Spleen (tissue), 13 donors: ENCODE results near the gene TBC1D8B. TPM values are rescaled to one million over a fixed set of nuclear protein-coding genes. Genes with fewer than 3 reads are reported as not detected.
A peak's percentile ranks its signal among the peaks of the same experiment; 100 is the strongest.
"Not testable (repeated sequence)": the region's sequence is repeated elsewhere in the genome, so short reads cannot be mapped to it uniquely, and the experiment has no call there.

Source experiments
- DNase-seq: peaks from one replicate; pipeline ENCODE4 v3.0.0-alpha.2; 2020
- H3K27ac ChIP-seq, 8 donors: fragments of 200-600 bp; sonication (generic) in 7 of 8; 1 replicate in 4 of 8; 2 replicates in 4 of 8; pipeline versions ENCODE4 v1.5.0 to v1.8.0; 2016 to 2021; ENCODE audit warnings: inconsistent platforms in 4 of 8, mild to moderate bottlenecking in 4 of 8, moderate library complexity in 1 of 8
- H3K27me3 ChIP-seq, 7 donors: fragments of 200-600 bp; sonication (generic) in 6 of 7; replicated peaks in 1 of 7; 1 replicate in 4 of 7; 2 replicates in 3 of 7; pipeline versions ENCODE4 v1.5.0 to v1.8.0; 2016 to 2021; ENCODE audit warnings: inconsistent platforms in 3 of 7, mild to moderate bottlenecking in 1 of 7
- H3K36me3 ChIP-seq, 6 donors: fragments of 200-600 bp; sonication (generic) in 5 of 6; 1 replicate in 4 of 6; 2 replicates in 2 of 6; pipeline versions ENCODE4 v1.5.0 to v1.8.0; 2016 to 2021; ENCODE audit warnings: inconsistent platforms in 2 of 6
- H3K4me1 ChIP-seq, 6 donors: fragments of 200-600 bp; sonication (generic) in 5 of 6; 1 replicate in 3 of 6; 2 replicates in 3 of 6; pipeline versions ENCODE4 v1.5.0 to v1.8.0; 2016 to 2021; ENCODE audit warnings: inconsistent platforms in 3 of 6
- H3K4me3 ChIP-seq, 8 donors: fragments of 200-600 bp; sonication (generic) in 7 of 8; 1 replicate in 4 of 8; 2 replicates in 4 of 8; pipeline versions ENCODE4 v1.5.0 to v1.8.0; 2016 to 2021; ENCODE audit warnings: inconsistent platforms in 4 of 8, mild to moderate bottlenecking in 4 of 8, moderate library complexity in 2 of 8
- H3K9me3 ChIP-seq, 8 donors: fragments of 200-600 bp; sonication (generic) in 7 of 8; 1 replicate in 4 of 8; 2 replicates in 4 of 8; pipeline versions ENCODE4 v1.5.0 to v1.8.0; 2016 to 2021; ENCODE audit warnings: inconsistent platforms in 4 of 8
- POLR2A ChIP-seq, 3 donors: fragments of 450-650 bp; IDR thresholded peaks; one replicate each; pipeline ENCODE4 v1.5.1; 2017; ENCODE audit warnings: antibody characterized with exemption in 3 of 3, mild to moderate bottlenecking in 1 of 3
- POLR2AphosphoS5 ChIP-seq, 3 donors: sonication (generic); formaldehyde crosslinking; IDR thresholded peaks; one replicate each; pipeline ENCODE4 v1.5.1; 2017; ENCODE audit warnings: antibody characterized with exemption in 3 of 3
- WGBS, 5 donors: extraction: QIAGEN DNeasy Blood & Tissue Kit in 3 of 5; methylation state at CpG; one replicate each; pipeline versions ENCODE4 v1.1.5 to v1.1.7; 2013 to 2018; 5-methylcytosine and 5-hydroxymethylcytosine counted together
- intact Hi-C: fragments of 100-400 bp; cut with DNase I; formaldehyde crosslinking; loops from one replicate; pipeline ENCODE4 v1.15.0; 2023; ENCODE audit warnings: low total_unique reads
- long read RNA-seq, 2 donors: transcript quantifications; one replicate each; lab custom pipeline, GENCODE V29; 2026
- polyA plus RNA-seq, 3 donors: library from polyadenylated mRNA; stranded (reverse); fragments of 200-250 nt; gene quantifications; one replicate each; pipeline ENCODE4 v1.2.1, GENCODE V29; 2013
- total RNA-seq, 7 donors: library from RNA; depleted of rRNA in 3 of 7; stranded (reverse); fragments of >200 nt in 3 of 7; fragmentation: NEBNext Ultra II Directional in 4 of 7; extraction: Animal tissue kit (Norgen Biotek cat#: 25700) in 4 of 7; gene quantifications; one replicate each; pipeline versions ENCODE4 v1.1.0 to v1.2.1, GENCODE V29; 2016 to 2021
- TF ChIP-seq, protein P1 (sequence below), 11 experiments: fragments of 200-600 bp in 7 of 11; fragments of 450-650 bp in 4 of 11; sonication (generic) in 4 of 11; IDR thresholded peaks in 8 of 11; conservative IDR thresholded peaks in 3 of 11; 1 replicate in 7 of 11; 2 replicates in 4 of 11; pipeline versions ENCODE4 v1.4.0 to v1.8.0; 2016 to 2021; ENCODE audit warnings: antibody characterized with exemption in 11 of 11, inconsistent platforms in 4 of 11, mild to moderate bottlenecking in 1 of 11
- donor health status: healthy with polysubstance abuse.
- donor health status: DM: no; HTN: no; CAD: no; lungs with moderate emphysema.
- donor health status: DM: no; HTN: no; CAD: no.
- donor health status: Bipolar disorder and iron deficiency.
- donor health status: healthy.
- donor health status: DM: no; HTN: no; CAD: no.
- donor health status: DM: yes; HTN: yes; CAD: no.

Gene TBC1D8B
- total RNA-seq (1 to 10 TPM; 2.6 to 6.7 (median 6.0) TPM), polyA plus RNA-seq (1 to 10 TPM in 1 of 3 donors, under 1 TPM in 2; 0.67 to 1.5 (median 0.67) TPM)
- long read RNA-seq, donor 1, result 0 reads
- long read RNA-seq, donor 2, full-length matches to known transcripts, result 1 of 1 reads
- long read RNA-seq, donor 2, partial matches to known transcripts, result 0 of 1 reads
- long read RNA-seq, donor 2, other reads (novel, unspliced or antisense), result 0 of 1 reads

DNA sequence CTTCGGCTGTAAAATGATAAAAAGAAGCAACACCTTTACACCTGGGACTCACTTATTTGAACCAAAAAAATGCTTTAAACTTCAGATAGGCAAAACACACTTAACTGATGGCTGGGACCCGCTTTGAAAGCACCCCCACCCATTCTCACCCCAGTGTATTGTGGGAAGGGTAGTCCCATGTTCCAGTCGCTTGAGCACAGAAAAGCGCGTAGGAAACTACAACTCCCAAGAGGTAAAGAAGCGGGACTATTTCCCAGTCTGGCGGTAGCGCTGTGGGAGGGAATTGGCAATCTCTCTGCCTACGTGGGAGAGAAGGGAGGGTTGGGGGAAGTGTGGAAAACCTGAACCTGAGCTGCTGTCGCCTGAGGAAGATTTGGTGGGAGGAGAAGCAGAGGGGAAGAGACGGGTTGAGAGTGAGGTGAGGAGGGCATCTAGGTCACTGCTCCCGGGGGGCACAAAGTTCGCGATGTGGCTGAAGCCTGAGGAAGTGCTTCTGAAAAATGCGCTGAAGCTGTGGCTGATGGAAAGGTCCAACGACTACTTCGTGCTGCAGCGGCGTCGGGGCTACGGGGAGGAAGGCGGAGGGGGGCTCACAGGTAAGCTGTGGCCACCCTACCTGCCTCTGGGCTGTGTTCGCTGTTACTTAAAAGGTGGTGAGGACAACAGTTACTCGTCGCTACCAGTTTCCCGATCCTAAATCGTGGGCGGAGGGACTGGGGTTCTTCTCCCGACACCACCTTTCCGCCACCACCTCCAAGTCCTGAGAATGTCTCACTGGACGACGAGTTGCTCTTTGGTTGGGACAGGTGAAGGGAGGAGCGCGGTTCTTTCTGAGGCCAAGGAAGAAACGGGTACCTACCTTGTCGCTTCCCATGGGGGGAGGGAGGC lies at the start of gene TBC1D8B:
TSS of gene TBC1D8B (plus strand) at position 286 of the 888 bp plus-strand sequence. CDS start at position 467, 181 bp downstream.
- Histone ChIP-seq H3K27ac (peak within 1 kb of the TSS in 6 of 8 donors; percentile 28 to 59 (median 50)), H3K4me1 (no peaks in the 10 kb centered on the region), H3K27me3 (peaks cover 0 to 24% (median 0%) of the 10 kb centered on the region in 7 donors), H3K4me3 (peak within 1 kb of the TSS; percentile 34 to 72 (median 46)), H3K36me3 (no peaks in the 10 kb centered on the region), H3K9me3 (no peaks in the 10 kb centered on the region)
- WGBS, 5 donors, result 1 to 31% (median 2%) methylated on average over 17 to 36 of the region's 36 CpGs
- intact Hi-C loops, result no loop called here
- DNase-seq, result peak; percentile 75
- TF ChIP-seq POLR2AphosphoS5 (IDR thresholded peaks at IDR 0.05), result peak in 2 of 3 donors; percentile 65 to 71
- no peak for TF ChIP-seq POLR2A (IDR thresholded peaks at IDR 0.05)

GRCh38 chrX:106769288-106769687 lies 33.2 kb upstream of the TBC1D8B start:
- H3K36me3 ChIP-seq, intact Hi-C loops, H3K4me3 ChIP-seq, DNase-seq, H3K9me3 ChIP-seq, H3K27ac ChIP-seq, H3K27me3 ChIP-seq, H3K4me1 ChIP-seq: not testable (repeated sequence)
- 52 to 76% (median 67%) methylated on average over 1 of the region's 1 CpG for WGBS, 5 donors

DNA sequence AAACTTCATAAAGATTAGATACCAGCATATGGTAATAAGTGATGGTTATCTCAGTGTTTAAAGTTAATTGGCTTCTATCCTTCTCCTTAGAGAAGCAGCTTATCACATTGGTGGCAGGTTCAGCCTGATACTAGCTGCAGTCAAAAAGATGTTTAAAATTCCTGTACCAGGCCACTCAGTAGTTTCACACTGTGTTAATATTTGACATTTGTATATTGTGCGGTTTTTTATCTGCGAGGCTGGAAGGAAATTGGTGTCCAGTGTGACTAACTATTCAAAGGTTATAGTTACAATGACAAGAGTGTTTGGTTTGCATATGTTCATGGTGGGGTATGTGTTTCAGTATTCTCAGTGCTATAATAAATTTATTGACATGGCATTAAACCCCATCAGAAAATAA lies 27.5 kb upstream of the TBC1D8B start:
- Histone ChIP-seq H3K27me3 (peaks cover 0 to 8% (median 0%) of the 10 kb centered on the region in 7 donors), H3K36me3 (no peaks in the 10 kb centered on the region), H3K4me3 (no peak overlapping the region), H3K4me1 (no peaks in the 10 kb centered on the region), H3K27ac (no peak overlapping the region), H3K9me3 (no peaks in the 10 kb centered on the region)
- intact Hi-C loops, result no loop called here
- WGBS, 5 donors, result 56 to 95% (median 78%) methylated on average over 2 of the region's 2 CpGs
- DNase-seq, result no peak
- no peak for TF ChIP-seq POLR2AphosphoS5 (IDR thresholded peaks at IDR 0.05)
- no peak for TF ChIP-seq POLR2A (IDR thresholded peaks at IDR 0.05)
- TF ChIP-seq, protein P1, sequence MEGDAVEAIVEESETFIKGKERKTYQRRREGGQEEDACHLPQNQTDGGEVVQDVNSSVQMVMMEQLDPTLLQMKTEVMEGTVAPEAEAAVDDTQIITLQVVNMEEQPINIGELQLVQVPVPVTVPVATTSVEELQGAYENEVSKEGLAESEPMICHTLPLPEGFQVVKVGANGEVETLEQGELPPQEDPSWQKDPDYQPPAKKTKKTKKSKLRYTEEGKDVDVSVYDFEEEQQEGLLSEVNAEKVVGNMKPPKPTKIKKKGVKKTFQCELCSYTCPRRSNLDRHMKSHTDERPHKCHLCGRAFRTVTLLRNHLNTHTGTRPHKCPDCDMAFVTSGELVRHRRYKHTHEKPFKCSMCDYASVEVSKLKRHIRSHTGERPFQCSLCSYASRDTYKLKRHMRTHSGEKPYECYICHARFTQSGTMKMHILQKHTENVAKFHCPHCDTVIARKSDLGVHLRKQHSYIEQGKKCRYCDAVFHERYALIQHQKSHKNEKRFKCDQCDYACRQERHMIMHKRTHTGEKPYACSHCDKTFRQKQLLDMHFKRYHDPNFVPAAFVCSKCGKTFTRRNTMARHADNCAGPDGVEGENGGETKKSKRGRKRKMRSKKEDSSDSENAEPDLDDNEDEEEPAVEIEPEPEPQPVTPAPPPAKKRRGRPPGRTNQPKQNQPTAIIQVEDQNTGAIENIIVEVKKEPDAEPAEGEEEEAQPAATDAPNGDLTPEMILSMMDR (IDR thresholded peaks at IDR 0.05 in 8 of 11, conservative IDR thresholded peaks at IDR 0.05 in 3 of 11), result no peak

- TF ChIP-seq POLR2AphosphoS5 (IDR thresholded peaks at IDR 0.05), result no peak
- TF ChIP-seq POLR2A (IDR thresholded peaks at IDR 0.05), result no peak
- TF ChIP-seq, protein P1 (IDR thresholded peaks at IDR 0.05 in 8 of 11, conservative IDR thresholded peaks at IDR 0.05 in 3 of 11), result no peak
- H3K36me3 ChIP-seq, result no peaks in the 10 kb centered on the region
- no peak for DNase-seq
- H3K4me1 ChIP-seq, result no peaks in the 10 kb centered on the region
- no peak overlapping the region for H3K4me3 ChIP-seq
- intact Hi-C loops, result no loop called here
- no peaks in the 10 kb centered on the region for H3K9me3 ChIP-seq
- H3K27me3 ChIP-seq, result peaks cover 0 to 18% (median 0%) of the 10 kb centered on the region in 7 donors
- H3K27ac ChIP-seq, result no peak overlapping the region
- WGBS, 5 donors, result 35 to 73% (median 60%) methylated on average over 2 of the region's 2 CpGs
Observed at GRCh38 chrX:106780264-106780663, 22.2 kb upstream of the TBC1D8B start.
